IMR-90 (cell line): Measurements from ENCODE around the gene ARL13A. TPM values are rescaled to one million over a fixed set of nuclear protein-coding genes. Genes with fewer than 3 reads are reported as not detected.

Experiments
- ATAC-seq: fragments of 200-7000 bp; cut with Tn5 transposase; 2 replicates; pipeline ENCODE4 v1.9.1; 2020; ENCODE audit warnings: low read depth, mild to moderate bottlenecking, moderate library complexity
- BruUV-seq: library from RNA; stranded (reverse); fragments of 400-500 nt; replicated peaks from 2 replicates; lab custom pipeline; 2021; lab: Mats Ljungman, UMichigan
- CTCF ChIA-PET: fragments of 300-600 bp; formaldehyde crosslinking; extraction: SDS; loops from one replicate; lab custom pipeline; 2021; ENCODE audit warnings: antibody characterized with exemption; lab: Yijun Ruan, JAX
- POLR2A ChIA-PET: fragments of 300-600 bp; sonication (Branson Sonifier 250); formaldehyde crosslinking; loops from one replicate; lab custom pipeline; 2022; ENCODE audit warnings: antibody characterized with exemption; ENCODE audit not compliant: unreplicated experiment; lab: Charles Lee
- DNase-seq: peaks from one replicate; pipeline ENCODE4 v3.0.0; 2013
- H2AFZ ChIP-seq: replicated peaks from 2 replicates; pipeline ENCODE3; 2013; ENCODE audit warnings: low read length, mild to moderate bottlenecking; ENCODE audit not compliant: poor library complexity
- H2AK5ac ChIP-seq: 2 replicates; pipeline ENCODE4 v1.6.1; 2013; ENCODE audit warnings: low read depth, low read length, inconsistent platforms
- H2AK9ac ChIP-seq: replicated peaks from 2 replicates; pipeline ENCODE3; 2013; ENCODE audit warnings: mild to moderate bottlenecking, low read depth, low read length, moderate library complexity; ENCODE audit not compliant: poor library complexity
- H2BK120ac ChIP-seq: 2 replicates; pipeline ENCODE4 v1.6.1; 2013; ENCODE audit warnings: low read depth, low read length, inconsistent platforms
- H2BK15ac ChIP-seq: 3 replicates; pipeline ENCODE4 v1.6.1; 2013; ENCODE audit warnings: low read depth, low read length, inconsistent platforms
- H2BK20ac ChIP-seq: 2 replicates; pipeline ENCODE4 v1.6.1; 2013; ENCODE audit warnings: low read depth, mild to moderate bottlenecking, inconsistent platforms, low read length, moderate library complexity
- H2BK5ac ChIP-seq: 2 replicates; pipeline ENCODE4 v1.6.1; 2013; ENCODE audit warnings: mild to moderate bottlenecking, low read depth, low read length, inconsistent platforms; ENCODE audit not compliant: poor library complexity, severe bottlenecking
- H3K14ac ChIP-seq: replicated peaks from 2 replicates; pipeline ENCODE4 v1.6.1; 2013; ENCODE audit warnings: low read depth, low read length, inconsistent platforms
- H3K18ac ChIP-seq: 2 replicates; pipeline ENCODE4 v1.6.1; 2013; ENCODE audit warnings: low read depth, low read length, control low read depth
- H3K23ac ChIP-seq: 2 replicates; pipeline ENCODE4 v1.6.1; 2013; ENCODE audit warnings: low read depth, low read length, inconsistent platforms
- H3K27ac ChIP-seq: 2 replicates; pipeline ENCODE4 v1.5.1; 2013; ENCODE audit warnings: mild to moderate bottlenecking, control low read depth, low read length; ENCODE audit not compliant: insufficient read depth
- H3K27me3 ChIP-seq: 2 replicates; pipeline ENCODE4 v1.6.1; 2013; ENCODE audit warnings: low read length; ENCODE audit not compliant: control insufficient read depth, insufficient read depth
- H3K36me3 ChIP-seq: 2 replicates; pipeline ENCODE4 v1.6.1; 2013; ENCODE audit warnings: low read length, mixed read lengths; ENCODE audit not compliant: control insufficient read depth, insufficient read depth
- H3K4ac ChIP-seq: 2 replicates; pipeline ENCODE4 v1.6.1; 2013; ENCODE audit warnings: low read depth, low read length, inconsistent platforms
- H3K4me1 ChIP-seq: 2 replicates; pipeline ENCODE4 v1.6.1; 2013; ENCODE audit warnings: low read length, mixed read lengths; ENCODE audit not compliant: control insufficient read depth, insufficient read depth
- H3K4me2 ChIP-seq: 2 replicates; pipeline ENCODE4 v1.6.1; 2013; ENCODE audit warnings: low read depth, mild to moderate bottlenecking, control low read depth, low read length, moderate library complexity
- H3K4me3 ChIP-seq: 2 replicates; pipeline ENCODE4 v1.5.1; 2013; ENCODE audit warnings: low read depth, mild to moderate bottlenecking, control low read depth, low read length, moderate library complexity; ENCODE audit not compliant: insufficient read depth
- H3K56ac ChIP-seq: 2 replicates; pipeline ENCODE4 v1.6.1; 2013; ENCODE audit warnings: low read length, inconsistent platforms; ENCODE audit not compliant: insufficient read depth; ENCODE audit errors: extremely low read depth
- H3K79me1 ChIP-seq, 2 experiments: 2 replicates each; pipeline ENCODE4 v1.6.1; 2013; ENCODE audit warnings: low read length in 2 of 2, inconsistent platforms in 1 of 2, low read depth in 1 of 2
- H3K9ac ChIP-seq: 2 replicates; pipeline ENCODE4 v1.6.1; 2013; ENCODE audit warnings: low read depth, low read length, control low read depth
- H3K9me1 ChIP-seq: 2 replicates; pipeline ENCODE4 v1.6.1; 2013; ENCODE audit warnings: low read length, inconsistent platforms; ENCODE audit not compliant: insufficient read depth
- H3K9me3 ChIP-seq: 2 replicates; pipeline ENCODE4 v1.6.1; 2013; ENCODE audit warnings: low read length; ENCODE audit not compliant: control insufficient read depth, insufficient read depth
- H4K20me1 ChIP-seq: 2 replicates; pipeline ENCODE4 v1.6.1; 2013; ENCODE audit warnings: low read length, inconsistent platforms; ENCODE audit not compliant: insufficient read depth
- H4K5ac ChIP-seq: 2 replicates; pipeline ENCODE4 v1.6.1; 2013; ENCODE audit warnings: mild to moderate bottlenecking, low read depth, low read length, control low read depth
- H4K8ac ChIP-seq, 2 experiments: 2 replicates each; pipeline ENCODE4 v1.6.1; 2013; ENCODE audit warnings: low read depth in 2 of 2, low read length in 2 of 2, control low read depth in 1 of 2, inconsistent platforms in 1 of 2
- H4K91ac ChIP-seq: 2 replicates; pipeline ENCODE4 v1.6.1; 2013; ENCODE audit warnings: low read depth, low read length, inconsistent platforms; ENCODE audit not compliant: insufficient read depth
- CEBPB ChIP-seq: IDR thresholded peaks from 2 replicates; pipeline ENCODE4 v1.6.1; 2012; ENCODE audit warnings: low read depth, low read length, improper control_type of control experiment
- RFX5 ChIP-seq: IDR thresholded peaks from 2 replicates; pipeline ENCODE4 v1.8.0; 2012; ENCODE audit warnings: low read depth, mild to moderate bottlenecking, low read length, moderate library complexity
- WGBS, 2 experiments: methylation state at CpG; one replicate each; pipeline versions ENCODE4 v1.1.5 to v1.1.7; 2013; ENCODE audit warnings: missing lambda C conversion rate in 2 of 2; ENCODE audit not compliant: insufficient read length in 1 of 2; ENCODE audit errors: extremely low coverage in 2 of 2; 5-methylcytosine and 5-hydroxymethylcytosine counted together
- dilution Hi-C: fragments of 300-500 bp; cut with HindIII; formaldehyde crosslinking; loops from one replicate; pipeline ENCODE4 v1.14.3; 2018; ENCODE audit warnings: low sequenced_read_pairs; ENCODE audit not compliant: unreplicated experiment
- in situ Hi-C: fragments of 300-500 bp; cut with MboI; formaldehyde crosslinking; loops from 3 replicates; pipeline ENCODE4 v1.14.3; 2019; ENCODE audit warnings: low sequenced_read_pairs, inconsistent platforms, mixed read lengths
- intact Hi-C: fragments of 100-400 bp; cut with micrococcal nuclease; formaldehyde crosslinking; loops from 2 replicates; pipeline ENCODE4 v1.10.0; 2022
- polyA plus RNA-seq, 3 experiments: library from polyadenylated mRNA; depleted of rRNA; stranded (reverse); fragments of >200 nt; gene quantifications; 2 replicates each; pipeline ENCODE4 v1.2.3, GENCODE V29; 2012; ENCODE audit warnings: low replicate concordance in 1 of 3
- total RNA-seq: library from RNA; depleted of rRNA; stranded (reverse); fragments of >200 nt; gene quantifications from 2 replicates; pipeline ENCODE4 v1.2.3, GENCODE V29; 2012

ARL13A gene
- total and polyA plus RNA-seq, 2 of the 4 experiments (the other 2 are of a cell fraction) = not detected

- DNase-seq (peak; percentile 60), ATAC-seq (peak; percentile 69)
- H3K9ac ChIP-seq = no peak overlapping the region
- in situ Hi-C loops (no loop called here), intact Hi-C loops (no loop called here), dilution Hi-C loops (no loop called here)
- H2AK9ac ChIP-seq = no peak overlapping the region
- no peak overlapping the region for H3K14ac ChIP-seq
- H3K23ac ChIP-seq = no peak overlapping the region
- no peak overlapping the region for H4K8ac ChIP-seq
- H2AFZ ChIP-seq = no peak overlapping the region
- peak overlapping the region; percentile 39; the same call in 1 of the 2 replicates for H2BK120ac ChIP-seq
- peaks cover 17% of the 10 kb centered on the region for H3K4me1 ChIP-seq
- H3K36me3 ChIP-seq = no peaks in the 10 kb centered on the region
- H3K9me3 ChIP-seq = no peaks in the 10 kb centered on the region
- no peaks in the 10 kb centered on the region for H3K79me1 ChIP-seq
- ChIA-PET CTCF (interaction anchor here (0.7 kb wide), 1 partner anchor 51 kb away, joined by 3 read pairs; no protein-coding TSS in a partner anchor), POLR2A (no interaction called here)
- TF ChIP-seq CEBPB (peak; percentile 83), RFX5 (no peak)
- H3K4me3 ChIP-seq = no peak overlapping the region
- no peak overlapping the region for H3K56ac ChIP-seq
- no peak overlapping the region for H3K4me2 ChIP-seq
- H2BK5ac ChIP-seq = no peak overlapping the region
- peak overlapping the region; percentile 16; the same call in 1 of the 2 replicates for H4K91ac ChIP-seq
- no peak overlapping the region for H4K5ac ChIP-seq
- BruUV-seq = no TSS peak
- no peaks in the 10 kb centered on the region; the same call in 1 of the 2 replicates for H3K9me1 ChIP-seq
- no peaks in the 10 kb centered on the region for H4K20me1 ChIP-seq
- H3K18ac ChIP-seq = no peak overlapping the region
- 0 out of 2 replicates have a peak overlapping the region, but pooled peaks have one; percentile 33 for H2BK20ac ChIP-seq
- H3K4ac ChIP-seq = no peak overlapping the region
- H3K27me3 ChIP-seq = no peaks in the 10 kb centered on the region
- H2AK5ac ChIP-seq = no peak overlapping the region
- no CpG with 5 or more reads among the region's 3 CpGs for WGBS, 2 experiments
- H2BK15ac ChIP-seq = 0 out of 3 replicates have a peak overlapping the region, but pooled peaks have one; percentile 19
- H3K27ac ChIP-seq = no peak overlapping the region
These were observed 5.7 kb downstream of the ARL13A start for GRCh38 chrX:100975212-100975611.
